HG02852 (cell line): ENCODE measurements around the gene ZNF560.
"Not testable (repeated sequence)": the region's sequence is repeated elsewhere in the genome, so short reads cannot be mapped to it uniquely, and the experiment has no call there.

ENCODE experiments used
- ATAC-seq: cut with Tn5 transposase; IDR thresholded peaks from one replicate; pipeline ENCODE4 v1.9.1; 2021; ENCODE audit warnings: mild to moderate bottlenecking, moderate library complexity; ENCODE audit not compliant: unreplicated experiment

Gene ZNF560

GRCh38 chr19:9498183-9498902, at the start of gene ZNF560:
Gene ZNF560 (minus strand): TSS chr19:9498616. CDS start chr19:9475313, 23,303 bp downstream.
- no peak for ATAC-seq

- no peak for ATAC-seq
These were observed 49.5 kb upstream of the ZNF560 start for GRCh38 chr19:9547870-9548269.

- not testable (repeated sequence) for ATAC-seq
These were observed 42.9 kb upstream of the ZNF560 start for GRCh38 chr19:9541281-9541680.

- not testable (repeated sequence) for ATAC-seq
These were observed 41.5 kb upstream of the ZNF560 start for GRCh38 chr19:9539921-9540320.

- ATAC-seq: not testable (repeated sequence)
These were observed 40.8 kb upstream of the ZNF560 start for GRCh38 chr19:9539201-9539600.

- peak; percentile 79 for ATAC-seq
These were observed 40.0 kb upstream of the ZNF560 start, which contains the start of gene ZNF426 for GRCh38 chr19:9538183-9539058. Gene ZNF426 (minus strand): TSS chr19:9538645. CDS start chr19:9536232, 2,413 bp downstream.

GRCh38 chr19:9535934-9536333, 37.5 kb upstream of the ZNF560 start:
- ATAC-seq: no peak

GRCh38 chr19:9531933-9532332, 33.5 kb upstream of the ZNF560 start:
- ATAC-seq: no peak

GRCh38 chr19:9528757-9529336, 30.4 kb upstream of the ZNF560 start:
- ATAC-seq: no peak

GRCh38 chr19:9523885-9524474, 25.6 kb upstream of the ZNF560 start:
- no peak for ATAC-seq

GRCh38 chr19:9507285-9507684, 8.9 kb upstream of the ZNF560 start:
- no peak for ATAC-seq

GRCh38 chr19:9500796-9501195, 2.4 kb upstream of the ZNF560 start:
- ATAC-seq: no peak

- ATAC-seq: no peak
These were observed 4.3 kb downstream of the ZNF560 start for GRCh38 chr19:9494096-9494495.

- no peak for ATAC-seq
These were observed 11.4 kb downstream of the ZNF560 start for GRCh38 chr19:9487016-9487415.

GRCh38 chr19:9485140-9485539, 13.3 kb downstream of the ZNF560 start:
- ATAC-seq: no peak

GRCh38 chr19:9474975-9475374, 23.4 kb downstream of the ZNF560 start:
- no peak for ATAC-seq

GRCh38 chr19:9467161-9467560, 31.3 kb downstream of the ZNF560 start:
- ATAC-seq: no peak

- ATAC-seq: no peak
These were observed 36.5 kb downstream of the ZNF560 start for GRCh38 chr19:9461938-9462337.

- ATAC-seq: no peak
These were observed 42.3 kb downstream of the ZNF560 start for GRCh38 chr19:9456018-9456689.

GRCh38 chr19:9453953-9454352, 44.5 kb downstream of the ZNF560 start:
- no peak for ATAC-seq

GRCh38 chr19:9445037-9445436, 53.4 kb downstream of the ZNF560 start:
- no peak for ATAC-seq
